Measurements from ENCODE around the gene DAAM1.
A peak's percentile ranks its signal among the peaks of the same experiment; 100 is the strongest.

Gene DAAM1

DNA sequence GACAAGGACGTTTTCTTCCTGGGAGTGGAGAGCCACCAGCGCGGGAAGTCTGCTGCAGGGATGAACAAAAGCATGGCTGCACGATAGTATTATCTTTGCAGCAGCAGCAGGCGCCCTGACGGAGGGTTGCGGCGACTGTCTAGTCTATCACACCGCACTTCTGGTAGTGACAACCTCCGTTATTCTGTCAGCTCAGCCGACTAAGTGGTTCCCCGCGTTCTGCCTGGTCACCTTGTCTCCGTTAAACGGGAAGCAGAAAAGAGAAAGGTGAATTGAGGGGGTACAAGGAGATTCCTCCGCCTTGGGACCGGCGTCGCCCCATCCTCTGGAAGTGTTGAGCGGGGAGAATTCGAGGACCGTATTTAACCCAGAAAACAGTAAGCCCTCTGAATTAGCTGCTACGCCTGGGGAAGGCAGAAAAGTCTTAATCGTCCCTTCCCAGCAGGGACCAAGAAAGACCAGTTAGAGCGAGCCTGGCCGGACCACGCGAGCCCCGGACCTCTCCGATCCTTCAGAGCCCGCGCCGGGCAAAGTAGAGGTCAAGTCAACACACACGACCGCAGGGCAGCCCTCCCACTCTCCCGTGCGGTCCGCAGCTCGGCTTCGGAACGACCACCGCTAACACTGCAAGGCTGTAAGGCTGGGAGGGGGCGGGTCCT is 536 bp upstream of the DAAM1 start:
- peak; percentile 52 for DNase-seq

DNA sequence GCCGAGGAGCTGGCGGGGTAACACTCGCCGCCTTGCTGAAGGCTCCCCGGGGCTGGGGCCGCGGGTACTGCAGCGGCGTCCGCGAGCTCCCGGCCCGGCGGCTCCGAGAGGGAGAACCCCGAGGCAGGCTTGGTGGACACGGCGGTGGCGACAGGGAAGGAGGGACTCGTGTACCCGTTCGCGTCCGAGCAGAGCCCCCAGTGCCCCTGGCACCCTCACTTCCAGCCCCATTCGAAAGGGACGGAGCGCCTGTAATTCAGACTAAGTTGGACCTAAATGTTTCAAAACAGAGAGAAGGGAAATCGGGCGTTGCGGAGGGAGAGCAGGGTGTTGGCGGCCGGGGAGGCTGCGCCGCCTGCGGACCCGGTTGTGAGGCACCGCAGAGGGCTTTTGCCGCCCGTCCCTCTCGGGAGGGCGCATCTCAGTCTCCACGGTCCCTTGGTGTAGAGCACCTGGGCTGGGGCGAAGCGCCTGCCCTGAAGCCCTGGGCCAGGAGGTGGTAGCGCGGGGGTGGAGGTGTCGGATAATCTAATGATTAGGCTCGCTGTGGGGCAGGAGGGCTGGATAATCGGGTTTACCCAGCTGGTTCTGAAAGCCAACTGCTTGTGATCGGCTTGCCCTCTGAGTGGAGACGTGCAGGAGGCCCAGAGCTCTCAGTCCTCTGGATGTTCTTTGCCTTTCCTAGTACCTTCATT is 771 bp downstream of the DAAM1 start:
- peak; percentile 46 for DNase-seq

DNA sequence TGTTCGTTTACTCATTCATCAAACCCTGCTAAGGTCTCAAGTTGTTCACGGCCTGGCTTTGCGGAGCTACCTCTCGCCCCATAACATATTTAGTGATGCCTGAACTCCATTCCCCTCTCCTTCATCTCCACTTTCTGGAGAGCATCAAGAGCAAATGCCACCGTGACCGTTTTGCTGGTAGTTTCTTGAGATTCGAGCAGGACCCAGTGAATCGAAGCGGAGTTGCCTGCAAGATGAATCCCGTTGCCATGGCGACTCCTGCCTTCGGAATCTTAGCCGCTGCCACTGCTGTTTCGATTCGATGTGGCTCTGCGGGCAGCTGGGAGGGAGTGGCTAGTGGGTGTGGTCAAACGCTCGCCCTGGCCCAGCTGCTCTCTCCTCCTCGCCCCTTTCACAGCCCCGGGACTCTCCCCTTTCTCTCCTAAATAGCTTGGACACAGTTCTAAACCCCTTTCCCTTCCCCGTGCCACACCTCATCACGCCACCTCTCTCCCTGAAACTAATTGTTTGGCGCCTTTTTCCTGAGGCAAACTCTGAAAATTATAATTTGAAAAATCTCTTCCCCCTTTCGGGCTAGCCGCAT is 1.4 kb downstream of the DAAM1 start:
- DNase-seq: peak; percentile 71

DNA sequence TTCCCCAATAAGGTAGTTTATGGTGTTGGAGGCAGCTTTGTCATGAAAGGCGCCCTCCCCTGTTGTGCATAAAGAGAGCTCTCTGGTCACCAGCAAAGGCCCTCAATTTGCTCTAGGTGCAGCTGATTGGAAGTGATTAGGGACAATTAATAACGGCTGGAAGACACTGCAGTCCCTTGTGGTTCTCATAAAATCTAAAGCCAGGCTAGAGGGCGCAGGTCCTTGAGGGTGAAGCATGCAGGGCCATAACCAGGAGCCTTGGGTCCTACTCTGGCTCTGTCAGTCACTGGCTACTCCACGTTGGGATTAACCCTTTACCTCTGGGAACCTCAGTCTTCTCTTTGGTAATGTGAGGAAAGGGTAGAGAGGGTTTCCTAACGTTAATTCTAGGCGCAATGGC is 1.9 kb downstream of the DAAM1 start:
- DNase-seq: no peak

DNA sequence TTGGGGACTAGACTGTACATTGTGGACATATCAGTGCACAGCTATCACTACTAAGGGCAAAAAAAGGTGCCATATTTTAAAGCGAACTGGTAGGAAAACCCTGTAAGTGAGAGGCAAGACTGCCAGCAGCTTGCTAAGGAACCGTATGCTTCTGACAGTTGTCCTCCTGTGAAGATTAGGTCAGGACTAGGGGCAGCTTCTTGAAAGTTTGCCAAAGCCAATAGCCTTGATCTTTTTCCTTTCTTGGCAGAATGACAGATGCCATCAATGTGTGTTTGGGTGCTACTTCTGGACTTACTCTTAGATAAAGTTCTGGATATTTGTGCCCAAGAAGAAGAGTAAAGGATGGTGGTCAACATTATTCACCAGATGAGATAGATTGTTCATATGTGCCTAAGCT is 7.4 kb downstream of the DAAM1 start:
- no peak for DNase-seq

DNA sequence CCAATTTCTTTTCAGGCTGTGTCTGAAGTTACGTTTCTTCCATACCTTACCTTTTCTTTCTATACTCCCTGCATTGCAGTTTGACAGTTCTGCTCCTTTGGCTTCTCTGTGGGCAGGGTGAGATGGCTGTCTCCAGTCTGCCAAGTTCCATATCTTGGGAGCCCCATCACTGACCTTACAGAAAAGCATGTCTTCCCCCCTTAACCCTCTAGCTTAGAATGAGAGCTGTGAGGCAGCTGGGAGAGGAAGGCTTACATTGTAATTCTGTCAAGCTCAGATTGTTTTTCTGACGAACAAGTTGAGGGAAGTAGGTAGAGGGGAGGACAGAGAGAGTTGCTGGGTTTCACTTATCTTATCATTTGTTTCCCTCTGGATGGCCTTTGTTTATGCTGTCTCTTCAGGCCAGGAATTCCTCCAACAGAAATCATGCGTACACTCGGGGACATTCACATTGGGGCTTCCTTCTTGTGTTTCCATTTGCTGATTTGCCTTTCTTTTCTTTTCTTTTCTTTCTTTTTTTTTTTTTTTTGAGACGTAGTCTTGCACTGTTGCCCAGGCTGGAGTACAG is 9.3 kb downstream of the DAAM1 start:
- DNase-seq: no peak

DNA sequence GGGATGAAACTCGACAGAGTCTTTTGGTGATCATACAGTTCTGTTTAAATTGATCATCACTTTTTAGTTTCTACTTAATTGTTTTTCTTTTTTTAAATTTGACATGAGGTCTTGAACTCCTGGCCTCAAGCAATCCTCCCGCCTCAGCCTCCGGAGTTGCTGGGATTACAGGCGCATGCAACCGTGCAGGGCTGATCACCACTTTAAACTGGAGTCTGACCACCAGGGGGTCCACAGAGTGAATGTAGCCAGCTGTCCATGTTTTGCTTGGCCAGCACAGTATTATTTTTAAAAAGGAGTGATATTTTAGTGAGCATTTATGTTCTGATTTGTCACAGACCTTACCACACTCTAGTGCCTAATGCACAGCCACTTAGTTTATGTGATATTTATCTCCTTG is 10.7 kb downstream of the DAAM1 start:
- no peak for DNase-seq

DNA sequence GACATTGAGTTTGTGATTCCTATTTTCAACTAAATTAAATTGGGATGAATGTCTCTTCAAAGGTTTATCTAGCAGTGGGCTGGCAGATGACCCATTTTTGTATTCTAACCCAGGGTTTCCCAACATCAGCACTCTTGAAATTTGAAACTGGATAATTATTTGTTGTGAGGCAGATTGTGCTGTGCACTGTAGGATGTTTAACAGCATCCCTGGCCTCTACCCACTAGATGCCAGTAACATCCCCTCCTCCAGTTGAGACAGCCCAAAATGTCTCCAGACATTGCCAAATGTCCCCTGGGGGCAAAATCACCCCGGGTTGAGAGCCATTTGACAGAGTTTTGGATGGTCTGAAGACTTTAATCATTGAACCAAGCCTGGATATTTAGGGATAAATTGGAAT is 11.1 kb downstream of the DAAM1 start:
- no peak for DNase-seq

DNA sequence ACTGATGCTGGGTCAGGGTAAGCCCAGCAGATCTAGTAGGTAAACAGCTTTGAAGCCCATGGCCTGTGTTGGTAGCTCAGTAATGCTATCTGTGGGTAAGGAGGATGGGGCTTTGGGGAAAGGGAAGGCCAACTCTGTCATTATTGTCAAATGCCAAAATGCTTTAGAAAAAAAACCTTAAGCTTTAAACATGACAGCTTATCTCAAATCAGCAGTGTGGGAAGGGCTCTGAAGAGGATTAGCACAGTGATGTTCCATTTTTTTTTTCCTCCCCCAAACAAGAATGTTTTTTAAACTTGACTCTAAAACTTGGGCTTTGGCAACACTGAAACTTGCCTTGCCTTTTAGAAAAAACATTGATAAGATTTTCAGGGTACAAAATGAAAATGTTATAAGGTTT is 11.7 kb downstream of the DAAM1 start:
- DNase-seq: no peak

DNA sequence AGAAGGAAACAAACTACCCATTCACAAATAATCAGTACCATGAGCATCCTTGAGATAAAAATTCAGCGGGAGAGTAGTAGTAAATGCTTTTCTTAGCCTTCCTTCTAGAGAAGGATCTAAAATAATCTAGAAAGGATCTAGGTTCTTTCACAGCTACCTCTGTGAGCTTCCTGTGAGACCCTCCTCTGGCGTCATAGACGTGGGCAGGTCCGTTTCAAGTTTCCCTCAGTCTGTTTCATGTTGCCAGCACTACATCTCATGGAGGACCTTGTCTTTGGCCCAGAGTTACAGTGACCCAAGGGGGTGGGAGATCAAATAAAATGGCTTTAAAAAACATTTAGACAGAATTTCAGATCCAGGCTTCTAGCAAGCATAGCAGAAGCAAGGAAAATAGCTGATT is 13.6 kb downstream of the DAAM1 start:
- no peak for DNase-seq

DNA sequence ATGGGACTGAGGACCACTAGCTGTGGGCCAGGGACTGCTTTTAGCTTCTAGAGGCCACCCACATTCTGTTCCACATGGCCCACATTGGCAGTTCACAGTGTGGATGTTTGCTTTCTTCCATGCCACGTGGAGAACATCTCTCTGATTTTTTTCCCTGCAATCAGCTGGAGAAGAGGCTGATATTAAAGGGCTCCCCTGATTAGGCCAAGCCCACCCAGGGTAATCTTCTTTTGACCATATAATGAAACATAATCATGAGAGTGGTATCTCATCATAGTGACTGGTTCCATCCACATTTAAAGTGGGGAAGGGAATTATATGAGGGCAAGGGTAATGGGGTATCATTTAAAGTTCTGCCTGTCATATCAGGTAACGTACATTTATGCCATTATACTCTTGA is 15.8 kb downstream of the DAAM1 start:
- no peak for DNase-seq

DNA sequence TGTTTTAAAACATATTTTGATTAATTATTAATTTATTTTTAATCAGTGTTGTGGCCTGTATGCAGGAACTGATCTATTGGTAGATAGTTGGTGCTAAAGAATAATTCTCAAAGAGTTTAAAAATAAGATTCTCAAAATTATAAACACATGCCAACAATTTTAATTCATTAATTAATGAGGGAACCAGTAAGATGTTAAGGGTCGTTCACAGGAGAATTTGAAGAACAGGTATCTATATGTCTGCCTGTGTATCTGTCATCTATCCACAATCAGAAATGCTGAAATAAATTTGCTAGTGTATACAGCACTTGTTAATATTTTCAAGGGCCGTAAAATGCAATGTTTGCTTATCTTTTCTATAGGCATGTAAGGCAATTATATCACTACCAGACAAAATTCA is 18.4 kb downstream of the DAAM1 start:
- no peak for DNase-seq

DNA sequence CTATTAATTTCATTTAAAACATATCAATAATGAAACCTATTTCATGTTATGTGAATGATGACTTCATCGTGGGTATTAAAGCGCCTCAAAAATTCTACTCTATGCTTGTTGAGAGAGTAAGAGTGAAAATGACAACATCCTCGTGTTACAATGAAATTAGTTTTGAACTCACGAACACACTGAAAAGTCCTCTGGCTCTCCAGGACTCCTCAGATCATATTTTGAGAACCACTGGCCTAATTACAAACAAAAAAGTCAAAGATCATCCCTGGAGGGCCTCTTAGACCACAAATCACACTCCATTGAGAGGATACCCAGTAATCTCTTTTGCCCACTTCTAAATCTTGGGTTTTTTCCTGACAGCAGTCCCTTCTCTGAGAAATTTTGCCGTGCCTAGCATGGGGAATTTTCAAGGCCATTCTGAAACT is 19.1 kb downstream of the DAAM1 start:
- no peak for DNase-seq

DNA sequence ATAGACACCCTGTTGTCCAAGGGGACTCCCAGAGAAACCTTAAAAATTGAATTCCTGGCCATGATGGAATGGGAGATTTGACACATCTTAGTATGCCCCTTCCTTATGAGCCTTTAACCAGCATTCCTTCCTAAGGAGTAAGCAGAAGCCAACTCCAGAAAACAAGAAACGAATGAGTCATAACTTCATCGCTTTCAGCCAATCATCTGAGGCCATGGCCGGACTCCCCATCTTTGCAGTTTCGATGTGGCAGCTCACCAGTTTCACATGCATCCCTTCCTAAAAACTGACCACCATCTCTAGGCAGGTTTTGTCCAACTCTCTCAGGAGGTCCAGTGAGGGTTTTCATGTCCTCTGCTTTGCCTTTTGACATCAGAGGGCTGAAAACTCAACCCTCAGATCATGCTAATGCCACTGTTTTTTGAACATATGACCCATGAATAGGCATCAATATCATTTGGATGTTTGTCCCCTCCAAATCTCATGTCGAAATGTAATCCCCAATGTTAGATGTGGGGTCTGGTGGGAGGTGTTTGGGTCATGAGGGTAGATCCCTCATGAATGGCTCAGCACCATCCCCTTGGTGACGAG is 19.9 kb downstream of the DAAM1 start:
- DNase-seq: no peak

DNA sequence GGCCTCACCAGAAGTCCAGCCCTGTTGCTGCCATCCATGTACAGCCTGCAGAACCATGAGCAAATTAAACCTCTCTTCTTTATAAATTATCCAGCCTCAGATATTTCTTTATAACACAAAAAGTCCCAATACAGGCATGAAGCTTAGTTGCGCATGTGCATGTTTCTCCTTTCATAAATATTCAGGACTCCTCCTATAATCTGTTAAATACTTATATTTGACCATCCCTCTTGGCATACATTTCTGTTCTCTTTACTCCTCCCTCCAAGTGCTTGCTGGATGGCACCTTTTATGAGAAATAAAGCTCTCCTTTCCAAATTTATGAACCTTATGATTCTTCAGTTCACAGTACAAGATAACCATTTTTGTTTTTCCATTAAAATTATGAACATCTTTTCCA is 20.5 kb downstream of the DAAM1 start:
- DNase-seq: no peak

DNA sequence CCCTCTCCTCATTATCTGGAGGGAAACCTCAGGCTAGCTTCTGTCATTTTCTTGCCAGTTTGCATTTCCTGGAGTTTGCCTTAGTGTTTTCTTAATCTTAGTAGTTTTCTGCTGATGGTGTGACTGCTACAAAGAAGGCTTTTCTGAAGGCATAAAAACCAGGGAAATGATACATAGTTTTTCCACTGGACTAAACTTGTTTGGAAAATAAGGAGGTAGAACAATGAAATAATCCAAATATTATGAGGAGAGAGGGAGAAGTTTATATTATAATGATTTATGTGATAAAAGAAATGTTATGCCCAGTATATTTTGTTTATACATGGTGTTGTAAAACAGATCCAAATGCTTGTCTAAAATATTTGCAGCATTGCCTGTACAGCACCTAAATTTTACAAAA is 22.2 kb downstream of the DAAM1 start:
- DNase-seq: no peak

DNA sequence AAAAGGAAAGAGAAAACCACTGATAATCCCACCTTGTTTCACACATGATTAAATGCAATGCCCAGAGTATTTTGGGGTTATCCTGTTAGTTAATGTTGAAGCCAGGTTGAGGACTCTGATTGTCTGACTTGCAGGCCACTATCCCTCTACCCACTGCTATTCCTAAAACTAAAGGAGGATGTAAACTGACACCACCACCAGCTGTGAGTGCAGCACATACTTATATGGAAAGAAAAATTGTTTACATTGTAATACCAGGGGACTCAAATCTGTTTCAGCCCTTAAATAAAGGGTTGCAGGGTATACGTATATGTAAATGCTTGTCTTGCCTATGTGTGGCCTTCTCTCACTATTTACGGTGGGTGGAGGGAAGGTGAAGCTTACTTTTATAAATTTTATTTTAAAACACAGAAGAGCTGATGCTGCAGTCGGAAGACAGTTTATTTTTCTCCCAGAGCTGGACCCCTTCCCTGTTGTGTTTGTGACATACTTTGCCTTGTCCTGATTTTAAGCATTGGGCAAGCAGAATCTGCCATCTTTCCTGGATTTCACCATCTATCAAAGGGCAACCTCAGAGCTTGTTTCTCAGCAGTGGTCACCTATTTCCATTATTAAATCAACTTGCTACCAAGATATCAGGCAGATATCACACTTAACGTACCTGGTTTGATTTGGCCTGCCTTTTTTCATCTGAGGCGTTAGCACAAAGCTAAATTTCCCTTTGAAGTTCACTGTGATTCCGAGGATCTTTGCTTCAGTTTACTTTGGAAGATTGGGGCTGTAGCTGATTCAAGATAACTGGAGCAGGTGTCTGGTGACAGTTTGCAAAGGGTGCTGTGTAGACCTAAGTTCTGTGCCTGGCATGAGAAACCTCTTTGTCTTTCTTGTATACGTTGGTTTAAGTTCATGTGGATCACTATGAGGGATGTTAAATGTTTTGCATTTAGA is 25.2 kb downstream of the DAAM1 start:
- DNase-seq: no peak

DNA sequence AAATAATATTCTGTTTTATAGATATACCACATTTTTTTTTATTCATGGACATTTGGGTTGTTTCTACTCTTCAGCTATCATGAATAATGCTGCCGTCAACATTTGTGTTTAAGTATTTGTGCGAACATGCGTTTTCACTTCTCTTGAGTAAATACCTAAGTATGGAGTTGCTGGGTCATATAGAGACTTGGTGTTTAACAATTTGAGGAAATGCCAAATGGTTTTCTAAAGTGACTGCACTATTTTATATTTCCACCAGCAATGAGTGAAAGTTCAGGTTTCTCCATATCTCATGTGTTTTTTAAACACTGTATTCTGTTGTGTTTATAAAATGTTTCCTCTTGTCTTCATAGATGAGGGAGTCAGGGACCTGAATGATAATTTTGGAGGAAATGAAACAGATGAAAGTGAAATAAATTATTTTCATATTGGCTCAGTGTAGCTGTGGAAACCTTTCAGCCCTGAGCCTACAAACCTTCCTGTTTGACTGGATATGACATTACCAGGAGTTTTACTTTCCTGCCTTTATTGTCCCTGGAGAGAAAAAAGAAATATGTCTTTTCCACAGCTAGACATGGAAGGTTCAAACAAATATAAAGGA is 26.3 kb downstream of the DAAM1 start:
- no peak for DNase-seq

DNA sequence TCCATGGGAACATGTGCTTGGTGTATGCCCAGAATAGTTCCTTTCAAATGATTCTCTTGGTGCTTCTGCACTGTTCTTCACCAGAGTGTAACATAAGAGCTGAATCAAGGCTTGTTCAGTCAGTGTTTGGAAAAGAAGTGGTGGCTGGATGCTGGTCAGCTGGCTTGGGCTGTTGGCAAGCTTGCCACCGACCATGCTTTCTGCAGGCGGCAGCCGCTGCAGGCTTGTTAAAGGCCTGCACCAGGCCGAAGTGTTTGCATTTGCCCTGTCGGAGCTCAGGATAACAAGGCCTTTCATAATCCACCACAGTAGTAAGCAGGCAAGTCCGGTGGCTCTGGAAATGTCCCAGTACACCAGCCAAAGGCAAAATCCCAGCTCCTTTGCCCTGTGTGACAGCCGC is 26.9 kb downstream of the DAAM1 start:
- DNase-seq: no peak

DNA sequence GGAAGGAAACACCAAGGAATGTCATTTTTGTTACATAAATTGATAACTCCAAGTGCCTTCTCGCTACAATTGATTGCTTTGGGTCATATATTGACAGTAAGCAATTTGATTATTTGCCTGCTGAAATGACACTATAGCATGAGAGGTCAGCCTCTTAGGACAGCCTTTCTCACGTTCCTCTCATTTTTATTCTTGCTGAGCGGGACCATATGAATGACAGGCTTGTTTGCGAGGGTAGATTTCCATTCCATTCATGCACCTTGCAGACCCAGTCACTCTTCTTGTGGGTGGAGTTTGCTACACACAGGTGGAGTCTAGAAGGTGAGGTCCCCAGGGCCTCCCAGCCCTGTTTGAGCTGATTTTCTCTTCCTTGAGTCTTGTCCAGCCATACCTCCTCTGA is 27.3 kb downstream of the DAAM1 start:
- no peak for DNase-seq

DNA sequence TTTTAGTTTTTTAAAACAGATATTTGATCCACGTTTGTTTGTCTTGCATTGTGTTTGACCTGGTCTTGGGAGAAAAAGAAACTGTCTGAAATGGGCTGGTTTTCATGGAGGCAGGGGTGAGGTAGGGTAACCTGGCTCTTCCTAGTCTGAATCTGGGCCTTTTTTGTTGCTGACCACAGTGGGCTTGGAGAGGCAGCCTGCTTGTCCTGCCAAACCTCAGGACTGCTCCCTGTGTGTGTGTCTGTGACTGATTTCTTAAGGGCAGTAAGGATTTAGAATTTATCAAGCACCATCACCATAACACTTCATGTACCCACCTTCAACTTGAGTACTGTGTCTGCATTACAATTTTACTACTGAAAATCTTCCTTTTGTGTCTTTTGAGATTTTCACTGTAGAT is 28.5 kb downstream of the DAAM1 start:
- no peak for DNase-seq

DNA sequence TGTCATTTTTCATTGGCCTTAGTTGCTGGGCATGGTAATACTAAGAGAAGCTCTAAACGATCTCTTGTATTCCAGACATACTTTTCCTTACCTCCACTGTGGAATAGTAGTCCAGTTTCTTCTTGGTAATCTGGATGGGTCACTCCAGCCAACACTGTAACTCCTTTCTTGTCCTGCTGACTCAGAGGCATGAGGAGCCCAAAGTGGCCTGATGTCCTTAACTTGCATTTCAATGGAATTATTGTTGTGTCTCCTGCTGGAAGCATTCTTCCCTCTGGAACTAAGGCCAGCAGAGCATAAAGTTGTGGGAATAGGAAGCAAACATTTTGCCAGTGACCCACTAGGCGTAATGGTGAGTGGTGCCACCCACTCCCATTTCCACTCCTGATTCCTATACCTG is 33.1 kb downstream of the DAAM1 start:
- DNase-seq: no peak
